Measurements from ENCODE around the gene LENG9.
"Not testable (repeated sequence)": the region's sequence is repeated elsewhere in the genome, so short reads cannot be mapped to it uniquely, and the experiment has no call there.

Gene LENG9

DNA sequence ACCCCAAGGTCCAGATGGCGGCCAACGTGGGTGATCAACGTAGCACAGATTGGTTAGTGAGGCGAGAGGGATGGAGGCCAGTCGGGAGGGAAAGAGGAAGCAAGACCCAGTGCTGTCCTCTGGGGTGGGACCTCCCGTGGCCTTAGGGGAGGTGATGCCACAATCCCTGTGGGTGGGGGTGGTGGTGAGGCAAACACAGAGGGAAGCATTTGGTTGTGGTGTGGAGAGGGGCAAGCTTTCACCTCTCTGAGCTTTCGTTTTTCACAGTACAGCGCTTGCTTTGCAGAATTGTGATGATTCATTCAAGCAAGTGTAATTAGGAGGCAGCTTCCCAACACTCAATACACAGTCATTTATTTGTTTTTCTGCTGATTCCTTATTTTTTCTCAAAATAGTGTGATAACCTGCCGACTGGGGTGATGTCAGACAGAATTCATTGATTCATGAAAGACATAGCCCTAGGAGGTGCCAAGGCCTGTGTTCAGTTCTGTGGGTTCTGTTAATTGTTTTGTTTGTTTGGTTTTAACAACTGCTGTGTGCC lies 12.2 kb downstream of the LENG9 start:
- ATAC-seq (replicated peaks): no peak
- DNase-seq: no peak
- H3K9me3 Mint-ChIP-seq: no peaks in the 10 kb centered on the region
- H3K4me1 Mint-ChIP-seq: peaks cover 24 to 46% of the 10 kb centered on the region in 2 donors
- no peaks in the 10 kb centered on the region for H3K27me3 Mint-ChIP-seq
- H3K36me3 Mint-ChIP-seq: peaks cover 51 to 60% of the 10 kb centered on the region in 2 donors
- peak overlapping the region; percentile 94 to 99 for H3K4me3 Mint-ChIP-seq
- peak overlapping the region; percentile 93 for H3K27ac Mint-ChIP-seq

DNA sequence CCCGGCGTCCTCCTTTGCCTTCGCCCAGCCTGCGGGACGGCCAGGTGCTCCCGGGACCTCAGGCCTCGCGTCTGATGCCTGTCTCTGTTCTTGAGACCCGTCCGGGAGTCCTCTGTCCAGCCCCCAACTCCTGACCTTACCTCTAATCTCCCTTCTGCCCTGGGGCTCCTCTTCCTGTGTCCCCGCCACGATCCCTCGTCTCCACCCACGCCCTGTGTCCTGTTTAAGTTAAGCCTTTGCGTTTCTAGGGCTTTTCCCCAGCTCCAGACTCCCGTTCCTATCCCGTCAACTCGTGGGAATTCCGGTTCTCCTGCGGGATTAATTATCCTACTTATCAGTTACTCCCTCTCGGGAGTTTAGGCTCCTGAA lies 13.9 kb downstream of the LENG9 start:
- no peaks in the 10 kb centered on the region for H3K27me3 Mint-ChIP-seq
- no peak for DNase-seq
- peaks cover 45 to 50% of the 10 kb centered on the region in 2 donors for H3K36me3 Mint-ChIP-seq
- peak overlapping the region; percentile 94 to 99 for H3K4me3 Mint-ChIP-seq
- no peak for ATAC-seq (replicated peaks)
- peaks cover 24 to 46% of the 10 kb centered on the region in 2 donors for H3K4me1 Mint-ChIP-seq
- no peaks in the 10 kb centered on the region for H3K9me3 Mint-ChIP-seq
- H3K27ac Mint-ChIP-seq: peak overlapping the region; percentile 100

DNA sequence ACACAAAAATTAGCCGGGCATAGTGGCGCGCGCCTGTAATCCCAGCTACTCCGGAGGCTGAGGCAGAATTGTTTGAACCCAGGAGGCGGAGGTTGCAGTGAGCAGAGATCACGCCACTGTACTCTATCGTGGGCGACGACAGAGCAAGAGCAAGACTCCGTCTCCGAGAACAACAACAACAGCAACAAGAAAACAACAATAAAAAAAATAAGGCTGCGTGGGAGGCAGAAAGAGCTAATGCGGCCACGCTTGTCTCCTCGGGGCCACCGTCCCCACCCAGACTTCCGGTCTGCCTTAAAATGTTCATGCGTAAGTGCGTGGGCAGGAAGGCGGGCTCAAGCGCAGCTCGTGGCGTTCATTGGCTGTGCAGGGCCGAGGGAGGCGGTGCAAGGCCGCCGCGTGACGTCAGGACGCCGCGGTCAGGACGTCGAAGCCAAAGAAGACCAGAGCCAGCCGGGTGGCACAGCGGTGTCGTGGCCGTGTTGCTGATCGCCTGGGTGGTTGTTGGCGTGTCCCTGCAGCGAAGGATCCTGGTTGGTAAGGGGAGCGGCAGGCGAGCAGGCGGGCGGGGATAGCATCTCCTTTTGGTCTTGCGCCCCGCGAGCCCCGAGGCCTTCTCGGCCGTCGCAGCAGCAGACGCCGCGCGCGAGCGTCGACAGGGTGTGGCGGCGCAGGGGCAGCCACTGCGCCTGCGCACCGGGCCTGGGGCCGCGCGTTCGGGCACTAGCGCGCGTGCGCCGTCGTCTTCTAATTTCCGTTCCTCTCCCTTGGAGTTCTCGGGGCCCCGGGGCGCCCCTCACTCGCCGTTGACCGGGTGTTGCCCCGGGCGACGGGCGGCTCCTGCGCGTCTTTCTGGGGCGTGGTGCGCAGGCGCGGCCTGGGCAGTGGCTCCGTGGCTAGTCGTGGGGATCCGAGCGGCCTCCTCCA lies 14.5 kb downstream of the LENG9 start, which contains the start of gene LENG8:
Gene LENG8, plus strand, starts transcription at position 426 of the 927 bp plus-strand sequence. CDS start 2,146 bp downstream, outside the sequence.
- DNase-seq (peak; percentile 97), ATAC-seq (replicated peaks) (peak; percentile 92 to 93)
- H3K27me3 Mint-ChIP-seq: no peaks in the 10 kb centered on the region
- peaks cover 24 to 46% of the 10 kb centered on the region in 2 donors for H3K4me1 Mint-ChIP-seq
- H3K36me3 Mint-ChIP-seq: peaks cover 46 to 50% of the 10 kb centered on the region in 2 donors
- peak within 1 kb of the TSS; percentile 94 to 99 for H3K4me3 Mint-ChIP-seq
- peak within 1 kb of the TSS; percentile 100 for H3K27ac Mint-ChIP-seq
- H3K9me3 Mint-ChIP-seq: no peaks in the 10 kb centered on the region

- H3K4me3 Mint-ChIP-seq: peak overlapping the region; percentile 94 to 99
These were observed 15.4 kb downstream of the LENG9 start for GRCh38 chr19:54448040-54448773.

DNA sequence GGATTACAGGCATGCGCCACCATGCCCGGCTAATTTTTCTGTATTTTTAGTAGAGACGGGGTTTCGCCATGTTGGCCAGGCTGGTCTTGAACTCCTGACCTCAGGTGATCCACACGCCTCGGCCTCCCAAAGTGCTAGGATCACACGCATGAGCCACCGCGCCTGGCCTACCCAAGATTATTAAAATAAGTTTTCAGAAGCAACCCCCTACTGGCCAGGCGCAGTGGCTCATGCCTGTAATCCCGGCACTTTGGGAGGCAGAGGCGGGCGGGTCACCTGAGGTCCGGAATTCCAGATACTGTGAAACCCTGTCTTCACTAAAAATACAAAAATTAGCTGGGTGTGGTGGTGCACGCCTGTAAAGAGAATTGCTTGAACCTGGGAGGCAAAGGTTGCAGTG lies 17.2 kb downstream of the LENG9 start:
- not testable (repeated sequence) for ATAC-seq (replicated peaks); H3K27me3 Mint-ChIP-seq; DNase-seq; H3K9me3 Mint-ChIP-seq; H3K27ac Mint-ChIP-seq; H3K4me3 Mint-ChIP-seq
- Mint-ChIP-seq H3K36me3 (peaks cover 40 to 50% of the 10 kb centered on the region in 2 donors), H3K4me1 (peaks cover 21 to 32% of the 10 kb centered on the region in 2 donors)

More at GRCh38 chr19:54448040-54448773, 15.4 kb downstream of the LENG9 start:
- no peak for DNase-seq
- no peaks in the 10 kb centered on the region for H3K27me3 Mint-ChIP-seq
- peak overlapping the region; percentile 100 for H3K27ac Mint-ChIP-seq
- H3K4me1 Mint-ChIP-seq: peaks cover 24 to 39% of the 10 kb centered on the region in 2 donors
- peaks cover 43 to 44% of the 10 kb centered on the region in 2 donors for H3K36me3 Mint-ChIP-seq
- peak; percentile 24 to 25 for ATAC-seq (replicated peaks)
- H3K9me3 Mint-ChIP-seq: no peaks in the 10 kb centered on the region

DNA sequence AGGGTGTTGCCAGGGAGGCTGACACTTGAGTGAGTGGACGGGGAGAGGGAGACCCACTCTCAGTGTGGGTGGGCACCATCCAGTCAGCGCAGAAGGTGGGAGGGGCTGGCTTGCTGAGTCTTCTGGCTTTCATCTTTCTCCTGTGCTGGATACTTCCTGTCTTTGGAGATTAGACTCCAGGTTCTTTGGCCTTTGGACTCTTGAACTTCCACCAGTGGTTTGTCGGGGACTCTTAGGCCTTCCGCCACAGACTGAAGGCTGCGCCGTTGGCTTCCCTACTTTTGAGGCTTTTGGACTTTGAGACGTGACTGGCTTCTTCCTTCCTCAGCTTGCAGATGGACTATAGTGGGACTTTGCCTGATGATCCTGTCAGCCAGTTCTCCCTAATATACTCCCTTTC lies 18.8 kb downstream of the LENG9 start:
- H3K27me3 Mint-ChIP-seq: no peaks in the 10 kb centered on the region
- no peak overlapping the region for H3K4me3 Mint-ChIP-seq
- no peak for ATAC-seq (replicated peaks)

DNA sequence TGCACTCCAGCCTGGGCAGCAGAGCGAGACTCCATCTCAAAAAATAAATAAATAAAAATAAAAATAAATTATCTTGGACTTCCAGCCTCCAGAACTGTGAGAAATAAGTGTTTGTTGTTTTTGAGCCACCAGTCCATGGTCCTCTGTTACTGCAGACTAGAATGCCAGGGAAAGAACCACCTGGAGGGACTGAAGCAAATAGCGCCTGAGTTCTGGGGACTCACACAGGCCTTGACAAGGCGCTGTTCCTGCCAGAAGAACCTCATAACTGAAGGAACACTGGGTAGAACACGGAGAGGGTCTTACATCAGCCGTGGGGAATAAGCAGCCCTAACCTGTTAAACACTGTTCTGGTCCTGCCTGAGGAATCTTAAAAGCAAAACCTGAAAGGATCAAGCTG lies 22.9 kb downstream of the LENG9 start:
- Mint-ChIP-seq H3K4me3 (no peak overlapping the region), H3K4me1 (peaks cover 11 to 18% of the 10 kb centered on the region in 2 donors), H3K36me3 (peaks cover 23 to 41% of the 10 kb centered on the region in 2 donors), H3K9me3 (no peaks in the 10 kb centered on the region), H3K27ac (no peak overlapping the region), H3K27me3 (no peaks in the 10 kb centered on the region)
- DNase-seq (no peak), ATAC-seq (replicated peaks) (no peak)

More for the DNA sequence above, 18.8 kb downstream of the LENG9 start:
- no peak for DNase-seq
- Mint-ChIP-seq H3K4me1 (peaks cover 10 to 17% of the 10 kb centered on the region in 2 donors), H3K27ac (no peak overlapping the region), H3K9me3 (no peaks in the 10 kb centered on the region), H3K36me3 (peaks cover 28 to 36% of the 10 kb centered on the region in 2 donors)

DNA sequence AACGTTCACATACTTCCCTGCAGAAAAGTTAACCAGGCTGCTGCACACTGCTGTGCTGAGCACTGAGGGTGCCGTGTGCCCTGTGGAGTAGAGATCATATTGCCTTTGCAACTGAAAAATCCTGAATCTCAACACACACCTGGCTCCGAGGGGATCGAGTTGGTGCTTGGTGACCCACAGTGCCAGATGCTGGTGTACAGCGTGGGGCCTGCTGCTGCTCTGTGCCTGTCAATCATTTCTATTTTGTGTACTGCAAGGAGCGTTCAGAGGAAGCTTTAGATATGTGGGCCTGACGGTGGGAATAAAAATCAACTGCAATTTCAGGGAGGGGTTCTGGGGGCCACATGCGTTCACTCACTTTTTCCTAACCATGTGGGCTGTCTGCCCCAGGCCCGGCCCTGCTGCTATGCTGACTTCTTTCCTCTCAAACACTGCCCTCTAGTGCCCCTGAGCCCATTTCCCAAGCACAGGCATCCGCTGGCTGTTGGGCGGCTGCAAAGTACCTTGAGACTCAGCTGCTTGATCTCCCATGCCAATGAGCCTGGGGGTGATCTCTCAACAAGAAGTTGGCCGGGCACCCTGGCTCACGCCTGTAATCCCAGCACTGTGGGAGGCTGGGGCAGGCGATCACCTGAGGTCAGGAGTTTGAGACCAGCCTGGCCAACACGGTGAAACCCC lies 24.3 kb downstream of the LENG9 start:
- Mint-ChIP-seq H3K36me3 (peaks cover 20 to 39% of the 10 kb centered on the region in 2 donors), H3K4me3 (no peak overlapping the region), H3K27ac (no peak overlapping the region), H3K4me1 (peaks cover 14 to 25% of the 10 kb centered on the region in 2 donors), H3K9me3 (no peaks in the 10 kb centered on the region), H3K27me3 (peaks cover 0 to 2% of the 10 kb centered on the region in 2 donors)
- DNase-seq: no peak
- peak; percentile 69 to 76 for ATAC-seq (replicated peaks)

DNA sequence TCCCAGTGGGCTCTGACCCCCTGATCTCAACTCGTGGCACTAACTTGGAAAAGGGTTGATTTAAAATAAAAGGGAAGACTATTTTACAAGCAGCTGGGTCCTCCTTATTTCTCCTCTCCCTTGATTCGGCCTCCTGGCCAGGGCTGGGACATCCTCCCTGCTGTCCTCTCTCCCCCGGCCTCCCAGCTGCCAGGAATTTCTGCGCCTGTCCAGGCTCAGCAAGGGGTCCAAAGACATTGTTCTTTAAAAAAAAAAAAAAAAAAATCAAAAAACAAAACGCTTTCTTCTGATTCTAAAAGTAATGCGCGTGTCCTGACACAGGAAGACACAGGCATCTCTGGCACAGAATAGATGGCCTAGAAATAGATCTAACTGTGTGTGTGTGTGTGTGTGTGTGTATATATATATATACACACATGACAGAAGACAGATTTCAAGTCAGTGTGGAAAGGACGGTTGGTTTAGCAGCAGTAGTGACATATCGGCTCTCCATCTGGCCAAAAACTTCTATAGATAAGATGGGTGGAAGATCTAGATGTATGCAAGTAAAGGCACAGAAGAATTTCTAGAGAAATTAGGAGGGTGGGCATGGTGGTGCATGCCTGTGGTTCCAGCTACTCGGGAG lies 26.8 kb downstream of the LENG9 start:
- ATAC-seq (replicated peaks) (no peak), DNase-seq (no peak)
- Mint-ChIP-seq H3K4me1 (peaks cover 12 to 31% of the 10 kb centered on the region in 2 donors), H3K27me3 (peaks cover 0 to 6% of the 10 kb centered on the region in 2 donors), H3K4me3 (no peak overlapping the region), H3K9me3 (no peaks in the 10 kb centered on the region), H3K27ac (no peak overlapping the region), H3K36me3 (peaks cover 7 to 31% of the 10 kb centered on the region in 2 donors)

DNA sequence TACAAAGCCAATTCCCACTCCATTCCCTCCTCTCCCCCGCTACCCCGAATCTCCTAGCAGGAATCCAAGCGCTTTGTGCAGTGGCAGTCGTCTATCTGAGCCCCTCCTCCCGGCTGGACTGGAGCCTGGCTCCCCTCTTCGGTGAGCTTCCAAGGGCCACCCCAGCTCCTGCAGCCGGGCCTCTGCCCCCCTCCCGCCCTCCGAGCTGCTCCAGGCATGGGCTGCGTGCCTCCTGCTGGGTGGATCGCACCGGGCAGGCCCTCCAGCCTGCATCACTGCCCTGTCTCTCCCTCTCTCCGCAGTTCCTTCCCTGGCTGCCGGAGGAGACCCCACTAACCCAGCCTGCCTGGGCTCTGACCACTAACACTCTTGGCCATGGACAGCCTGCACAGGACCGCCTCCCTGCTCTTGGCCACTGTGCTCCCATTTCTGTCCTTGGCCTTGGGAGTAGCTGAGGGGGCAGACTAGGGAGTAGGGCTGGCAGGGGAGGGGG lies 27.5 kb downstream of the LENG9 start:
- Mint-ChIP-seq H3K4me1 (peaks cover 17 to 37% of the 10 kb centered on the region in 2 donors), H3K4me3 (no peak overlapping the region), H3K9me3 (no peaks in the 10 kb centered on the region), H3K27ac (no peak overlapping the region), H3K27me3 (peaks cover 0 to 12% of the 10 kb centered on the region in 2 donors), H3K36me3 (peaks cover 7 to 31% of the 10 kb centered on the region in 2 donors)
- ATAC-seq (replicated peaks) (no peak), DNase-seq (no peak)

GRCh38 chr19:54435551-54436016 lies 28.0 kb downstream of the LENG9 start:
- DNase-seq: no peak
- H3K9me3 Mint-ChIP-seq: no peaks in the 10 kb centered on the region
- peaks cover 7 to 31% of the 10 kb centered on the region in 2 donors for H3K36me3 Mint-ChIP-seq
- peaks cover 18 to 39% of the 10 kb centered on the region in 2 donors for H3K4me1 Mint-ChIP-seq
- H3K27ac Mint-ChIP-seq: no peak overlapping the region
- no peak for ATAC-seq (replicated peaks)
- H3K27me3 Mint-ChIP-seq: peaks cover 0 to 17% of the 10 kb centered on the region in 2 donors
- H3K4me3 Mint-ChIP-seq: no peak overlapping the region

DNA sequence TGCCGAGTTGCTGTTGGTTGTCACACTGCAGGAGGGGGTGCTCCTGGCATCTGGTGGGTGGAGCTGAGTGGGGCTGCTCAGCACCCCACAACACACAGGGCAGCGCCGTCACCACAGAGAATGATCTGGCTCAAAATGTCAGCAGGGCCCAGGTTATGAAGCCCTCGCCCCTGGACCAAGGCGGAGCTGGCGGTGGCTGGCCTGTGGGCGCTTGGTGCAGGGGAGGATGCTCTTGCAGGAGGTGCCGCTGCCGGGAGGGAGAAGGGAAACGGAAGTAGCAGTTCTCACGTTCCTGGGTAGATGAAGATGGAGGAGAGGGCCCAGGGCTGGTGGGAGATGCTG lies 28.7 kb downstream of the LENG9 start:
- peaks cover 5 to 28% of the 10 kb centered on the region in 2 donors for H3K36me3 Mint-ChIP-seq
- ATAC-seq (replicated peaks): no peak
- H3K4me3 Mint-ChIP-seq: peak overlapping the region; percentile 33 to 38
- peak overlapping the region; percentile 11 for H3K27ac Mint-ChIP-seq
- no peaks in the 10 kb centered on the region for H3K9me3 Mint-ChIP-seq
- peaks cover 0 to 22% of the 10 kb centered on the region in 2 donors for H3K27me3 Mint-ChIP-seq
- H3K4me1 Mint-ChIP-seq: peaks cover 18 to 45% of the 10 kb centered on the region in 2 donors
- DNase-seq: no peak

All from stimulated activated naive B cell treated with anti-CD40 and anti-IgM and Interleukin-4, amounts not matched to agents 10 μg/mL and 1 μg/mL and 100 μg/mL, for 72 hours (primary cell).